ENCODE data around the gene C10orf105.

Gene C10orf105

DNA sequence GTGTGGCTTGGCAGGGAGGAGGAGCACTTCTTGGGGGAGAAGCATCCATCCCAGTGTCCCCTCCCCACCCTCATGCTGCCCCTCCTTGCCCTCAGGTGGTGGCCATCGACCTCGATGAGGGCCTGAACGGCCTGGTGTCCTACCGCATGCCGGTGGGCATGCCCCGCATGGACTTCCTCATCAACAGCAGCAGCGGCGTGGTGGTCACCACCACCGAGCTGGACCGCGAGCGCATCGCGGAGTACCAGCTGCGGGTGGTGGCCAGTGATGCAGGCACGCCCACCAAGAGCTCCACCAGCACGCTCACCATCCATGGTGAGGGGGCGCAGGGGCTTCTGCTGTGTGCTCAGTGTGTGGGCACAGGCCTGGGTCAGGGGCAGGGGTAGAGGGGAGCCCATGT lies 14.8 kb downstream of the C10orf105 start:
- no peak overlapping the region for H3K4me3 ChIP-seq (ENCODE audit: low read depth, low read length)
- CTCF ChIA-PET: interaction anchor here (0.5 to 6.3 kb wide), 4 partner anchors 8 to 387 kb away, joined by 3 to 108 read pairs (median 12); partner anchors contain the start of gene SLC29A3
- TF ChIP-seq ZNF501 (tag by site-specific recombination; IDR thresholded peaks at IDR 0.05) (no peak), ZNF624 (tag by site-specific recombination; IDR thresholded peaks at IDR 0.05) (no peak), ZNF585B (tag by site-specific recombination; IDR thresholded peaks at IDR 0.05) (no peak), ZSCAN16 (tag by site-specific recombination; IDR thresholded peaks at IDR 0.05) (no peak), ZNF510 (tag by site-specific recombination; IDR thresholded peaks at IDR 0.05; ENCODE audit: insufficient replicate concordance) (no peak), ZNF521 (tag by site-specific recombination; IDR thresholded peaks at IDR 0.05) (no peak), ZNF596 (tag by site-specific recombination; IDR thresholded peaks at IDR 0.05) (no peak), ZNF549 (tag by site-specific recombination; IDR thresholded peaks at IDR 0.05) (no peak), ZNF654 (tag by site-specific recombination; IDR thresholded peaks at IDR 0.05; ENCODE audit: low read depth) (no peak), ZNF140 (tag by site-specific recombination; IDR thresholded peaks at IDR 0.05) (no peak), ZNF2 (tag by site-specific recombination; IDR thresholded peaks at IDR 0.05) (no peak), REST (tag by site-specific recombination; IDR thresholded peaks at IDR 0.05) (no peak), ZNF174 (tag by site-specific recombination; IDR thresholded peaks at IDR 0.05) (no peak), GLIS1 (tag by site-specific recombination; IDR thresholded peaks at IDR 0.05) (no peak), BCL11A (tag by site-specific recombination; IDR thresholded peaks at IDR 0.05; ENCODE audit: low read depth) (no peak), EGR2 (tag by site-specific recombination; IDR thresholded peaks at IDR 0.05; ENCODE audit: low read depth) (no peak)
- TF ChIP-seq, protein P1, sequence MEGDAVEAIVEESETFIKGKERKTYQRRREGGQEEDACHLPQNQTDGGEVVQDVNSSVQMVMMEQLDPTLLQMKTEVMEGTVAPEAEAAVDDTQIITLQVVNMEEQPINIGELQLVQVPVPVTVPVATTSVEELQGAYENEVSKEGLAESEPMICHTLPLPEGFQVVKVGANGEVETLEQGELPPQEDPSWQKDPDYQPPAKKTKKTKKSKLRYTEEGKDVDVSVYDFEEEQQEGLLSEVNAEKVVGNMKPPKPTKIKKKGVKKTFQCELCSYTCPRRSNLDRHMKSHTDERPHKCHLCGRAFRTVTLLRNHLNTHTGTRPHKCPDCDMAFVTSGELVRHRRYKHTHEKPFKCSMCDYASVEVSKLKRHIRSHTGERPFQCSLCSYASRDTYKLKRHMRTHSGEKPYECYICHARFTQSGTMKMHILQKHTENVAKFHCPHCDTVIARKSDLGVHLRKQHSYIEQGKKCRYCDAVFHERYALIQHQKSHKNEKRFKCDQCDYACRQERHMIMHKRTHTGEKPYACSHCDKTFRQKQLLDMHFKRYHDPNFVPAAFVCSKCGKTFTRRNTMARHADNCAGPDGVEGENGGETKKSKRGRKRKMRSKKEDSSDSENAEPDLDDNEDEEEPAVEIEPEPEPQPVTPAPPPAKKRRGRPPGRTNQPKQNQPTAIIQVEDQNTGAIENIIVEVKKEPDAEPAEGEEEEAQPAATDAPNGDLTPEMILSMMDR (tag by site-specific recombination; IDR thresholded peaks at IDR 0.05): no peak
- TF ChIP-seq, protein P2, sequence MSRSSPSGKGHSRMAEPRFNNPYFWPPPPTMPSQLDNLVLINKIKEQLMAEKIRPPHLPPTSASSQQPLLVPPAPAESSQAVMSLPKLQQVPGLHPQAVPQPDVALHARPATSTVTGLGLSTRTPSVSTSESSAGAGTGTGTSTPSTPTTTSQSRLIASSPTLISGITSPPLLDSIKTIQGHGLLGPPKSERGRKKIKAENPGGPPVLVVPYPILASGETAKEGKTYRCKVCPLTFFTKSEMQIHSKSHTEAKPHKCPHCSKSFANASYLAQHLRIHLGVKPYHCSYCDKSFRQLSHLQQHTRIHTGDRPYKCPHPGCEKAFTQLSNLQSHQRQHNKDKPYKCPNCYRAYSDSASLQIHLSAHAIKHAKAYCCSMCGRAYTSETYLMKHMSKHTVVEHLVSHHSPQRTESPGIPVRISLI (tag by site-specific recombination; IDR thresholded peaks at IDR 0.05): no peak
- TF ChIP-seq, protein P3, sequence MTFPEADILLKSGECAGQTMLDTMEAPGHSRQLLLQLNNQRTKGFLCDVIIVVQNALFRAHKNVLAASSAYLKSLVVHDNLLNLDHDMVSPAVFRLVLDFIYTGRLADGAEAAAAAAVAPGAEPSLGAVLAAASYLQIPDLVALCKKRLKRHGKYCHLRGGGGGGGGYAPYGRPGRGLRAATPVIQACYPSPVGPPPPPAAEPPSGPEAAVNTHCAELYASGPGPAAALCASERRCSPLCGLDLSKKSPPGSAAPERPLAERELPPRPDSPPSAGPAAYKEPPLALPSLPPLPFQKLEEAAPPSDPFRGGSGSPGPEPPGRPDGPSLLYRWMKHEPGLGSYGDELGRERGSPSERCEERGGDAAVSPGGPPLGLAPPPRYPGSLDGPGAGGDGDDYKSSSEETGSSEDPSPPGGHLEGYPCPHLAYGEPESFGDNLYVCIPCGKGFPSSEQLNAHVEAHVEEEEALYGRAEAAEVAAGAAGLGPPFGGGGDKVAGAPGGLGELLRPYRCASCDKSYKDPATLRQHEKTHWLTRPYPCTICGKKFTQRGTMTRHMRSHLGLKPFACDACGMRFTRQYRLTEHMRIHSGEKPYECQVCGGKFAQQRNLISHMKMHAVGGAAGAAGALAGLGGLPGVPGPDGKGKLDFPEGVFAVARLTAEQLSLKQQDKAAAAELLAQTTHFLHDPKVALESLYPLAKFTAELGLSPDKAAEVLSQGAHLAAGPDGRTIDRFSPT (tag by site-specific recombination; IDR thresholded peaks at IDR 0.05): no peak
- POLR2A ChIA-PET: no interaction called here
- H3K9me3 ChIP-seq (ENCODE audit: control insufficient read depth, insufficient read depth, low read depth, low read length): no peaks in the 10 kb centered on the region
- no peak overlapping the region for H3K27ac ChIP-seq (ENCODE audit: extremely low read depth, low read depth, low read length)
- H3K4me1 ChIP-seq (ENCODE audit: control insufficient read depth, insufficient read depth, low read length): no peaks in the 10 kb centered on the region
- no peaks in the 10 kb centered on the region for H3K36me3 ChIP-seq (ENCODE audit: control insufficient read depth in 2 of 2, insufficient read depth in 1 of 2, low read length in 2 of 2)
